ENCODE results near the gene EYA3.
A peak's percentile ranks its signal among the peaks of the same experiment; 100 is the strongest.

The EYA3 gene

DNA sequence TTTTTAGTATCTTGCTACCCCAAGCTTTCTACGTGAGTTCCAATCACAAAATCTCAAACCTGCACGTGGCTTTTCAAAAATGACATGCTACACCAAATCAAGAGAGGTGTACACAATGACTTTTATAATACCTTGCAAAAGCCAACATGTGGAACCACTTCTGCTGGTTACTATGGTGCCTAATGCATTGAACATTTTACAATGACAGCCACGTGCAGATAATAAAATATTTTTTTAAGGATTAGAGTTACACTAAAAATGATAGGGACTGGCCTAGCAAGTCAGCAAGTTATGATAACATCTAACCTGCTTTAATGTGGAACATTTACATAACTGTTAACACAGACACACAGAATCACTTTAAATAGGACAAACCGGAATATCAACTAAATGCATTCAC, 30.2 kb downstream of the EYA3 start:
- peaks cover 33% of the 10 kb centered on the region for H3K36me3 ChIP-seq (ENCODE audit: control insufficient read depth, low read length)

DNA sequence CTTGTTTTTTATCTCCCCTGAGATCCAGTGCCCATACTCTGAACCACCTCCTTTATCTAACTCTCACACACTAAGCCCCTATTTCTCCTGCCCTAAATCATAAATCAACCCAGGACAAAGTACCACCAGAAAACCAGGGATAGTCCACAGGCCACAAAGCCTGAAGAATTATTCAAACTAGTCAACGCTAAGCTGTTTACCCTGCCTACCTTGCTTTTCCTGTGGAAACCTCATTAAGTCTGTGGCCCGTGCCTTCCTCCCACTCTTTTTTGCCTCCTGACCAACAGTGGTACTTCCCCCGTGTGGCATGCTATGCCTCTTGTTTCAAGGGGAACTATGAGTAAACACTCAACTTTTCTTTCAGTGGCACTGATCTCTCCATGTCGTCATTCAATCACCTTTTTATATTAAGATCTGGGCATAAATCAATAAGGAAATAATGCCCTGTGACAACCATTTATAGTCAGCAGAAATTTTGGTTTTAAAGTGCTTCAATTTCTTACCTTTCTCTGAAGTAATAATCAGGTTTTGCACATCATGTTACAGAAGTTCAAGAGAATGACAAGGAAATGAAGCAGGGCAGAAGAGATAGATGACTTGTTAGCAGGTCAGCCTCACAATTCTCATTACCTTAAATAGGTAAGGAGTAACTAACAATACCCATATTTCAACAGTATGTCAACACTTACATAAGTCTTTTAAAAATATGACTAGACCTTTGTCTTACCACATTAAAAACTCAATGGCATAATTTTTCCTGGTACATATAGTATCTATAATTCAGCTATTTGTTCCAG, 32.1 kb downstream of the EYA3 start:
- no peak for TF ChIP-seq EZH2phosphoT487 (IDR thresholded peaks at IDR 0.05; ENCODE audit: borderline replicate concordance, low read length)
- TF ChIP-seq, protein P1, sequence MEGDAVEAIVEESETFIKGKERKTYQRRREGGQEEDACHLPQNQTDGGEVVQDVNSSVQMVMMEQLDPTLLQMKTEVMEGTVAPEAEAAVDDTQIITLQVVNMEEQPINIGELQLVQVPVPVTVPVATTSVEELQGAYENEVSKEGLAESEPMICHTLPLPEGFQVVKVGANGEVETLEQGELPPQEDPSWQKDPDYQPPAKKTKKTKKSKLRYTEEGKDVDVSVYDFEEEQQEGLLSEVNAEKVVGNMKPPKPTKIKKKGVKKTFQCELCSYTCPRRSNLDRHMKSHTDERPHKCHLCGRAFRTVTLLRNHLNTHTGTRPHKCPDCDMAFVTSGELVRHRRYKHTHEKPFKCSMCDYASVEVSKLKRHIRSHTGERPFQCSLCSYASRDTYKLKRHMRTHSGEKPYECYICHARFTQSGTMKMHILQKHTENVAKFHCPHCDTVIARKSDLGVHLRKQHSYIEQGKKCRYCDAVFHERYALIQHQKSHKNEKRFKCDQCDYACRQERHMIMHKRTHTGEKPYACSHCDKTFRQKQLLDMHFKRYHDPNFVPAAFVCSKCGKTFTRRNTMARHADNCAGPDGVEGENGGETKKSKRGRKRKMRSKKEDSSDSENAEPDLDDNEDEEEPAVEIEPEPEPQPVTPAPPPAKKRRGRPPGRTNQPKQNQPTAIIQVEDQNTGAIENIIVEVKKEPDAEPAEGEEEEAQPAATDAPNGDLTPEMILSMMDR (IDR thresholded peaks at IDR 0.05; ENCODE audit: low read depth, low read length, poor library complexity, severe bottlenecking): no peak
- Histone ChIP-seq H3K4me1 (ENCODE audit: control insufficient read depth, low read length) (peaks cover 36% of the 10 kb centered on the region), H3K9me3 (ENCODE audit: control insufficient read depth, insufficient read depth, low read length) (no peaks in the 10 kb centered on the region), H3K79me2 (ENCODE audit: control insufficient read depth, low read length) (peaks cover 50% of the 10 kb centered on the region), H3K27me3 (ENCODE audit: control insufficient read depth, low read length) (no peaks in the 10 kb centered on the region), H4K20me1 (ENCODE audit: control insufficient read depth, insufficient read depth, low read depth, low read length) (no peaks in the 10 kb centered on the region), H3K9me2 (replicated peaks; ENCODE audit: control insufficient read depth, low read length) (no peaks in the 10 kb centered on the region), H3K36me3 (ENCODE audit: control insufficient read depth, low read length) (peaks cover 39% of the 10 kb centered on the region), H3K4me3 (ENCODE audit: low read length) (no peak overlapping the region), H3F3A (ENCODE audit: control insufficient read depth, insufficient read depth) (no peaks in the 10 kb centered on the region; the same call in 1 of the 2 replicates), H3K4me2 (ENCODE audit: low read length) (no peak overlapping the region), H3K27ac (ENCODE audit: low read depth, low read length) (no peak overlapping the region)

More for the DNA sequence above, 30.2 kb downstream of the EYA3 start:
- H3F3A ChIP-seq (ENCODE audit: control insufficient read depth, insufficient read depth): no peaks in the 10 kb centered on the region; the same call in 1 of the 2 replicates
- no peak for TF ChIP-seq EZH2phosphoT487 (IDR thresholded peaks at IDR 0.05; ENCODE audit: borderline replicate concordance, low read length)
- TF ChIP-seq, protein P1 (IDR thresholded peaks at IDR 0.05; ENCODE audit: low read depth, low read length, poor library complexity, severe bottlenecking): no peak
- no peak overlapping the region for H3K27ac ChIP-seq (ENCODE audit: low read depth, low read length)
- no peaks in the 10 kb centered on the region for H3K27me3 ChIP-seq (ENCODE audit: control insufficient read depth, low read length)
- H3K9me2 ChIP-seq (replicated peaks; ENCODE audit: control insufficient read depth, low read length): no peaks in the 10 kb centered on the region
- no peaks in the 10 kb centered on the region for H4K20me1 ChIP-seq (ENCODE audit: control insufficient read depth, insufficient read depth, low read depth, low read length)
- peaks cover 65% of the 10 kb centered on the region for H3K79me2 ChIP-seq (ENCODE audit: control insufficient read depth, low read length)
- no peak overlapping the region for H3K4me3 ChIP-seq (ENCODE audit: low read length)
- no peaks in the 10 kb centered on the region for H3K9me3 ChIP-seq (ENCODE audit: control insufficient read depth, insufficient read depth, low read length)
- peak overlapping the region; percentile 38; the same call in 1 of the 2 replicates for H3K4me2 ChIP-seq (ENCODE audit: low read length)
- H3K4me1 ChIP-seq (ENCODE audit: control insufficient read depth, low read length): peaks cover 53% of the 10 kb centered on the region

DNA sequence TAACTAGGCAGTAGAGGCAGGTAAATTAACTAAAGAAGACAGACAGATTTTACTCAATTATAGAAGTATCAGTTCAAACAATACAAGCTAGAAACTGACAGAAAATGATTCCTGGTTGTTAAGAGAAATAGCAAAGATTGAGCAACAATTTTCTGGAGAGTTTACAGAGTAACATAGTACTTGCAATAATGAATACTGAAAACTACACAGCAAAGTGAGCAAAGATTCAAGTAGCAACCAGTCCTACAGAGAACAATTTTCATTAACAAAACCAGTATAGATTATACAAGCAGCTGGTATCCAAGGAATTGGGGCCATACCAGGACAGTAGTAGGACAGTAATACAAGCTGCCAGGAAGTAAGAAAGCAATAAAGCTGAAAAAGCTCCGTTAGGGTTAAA, 37.6 kb downstream of the EYA3 start:
- Histone ChIP-seq H3K27ac (ENCODE audit: low read depth, low read length) (no peak overlapping the region), H4K20me1 (ENCODE audit: control insufficient read depth, insufficient read depth, low read depth, low read length) (no peaks in the 10 kb centered on the region), H3K36me3 (ENCODE audit: control insufficient read depth, low read length) (peaks cover 64% of the 10 kb centered on the region), H3K4me2 (ENCODE audit: low read length) (no peak overlapping the region), H3F3A (ENCODE audit: control insufficient read depth, insufficient read depth) (no peaks in the 10 kb centered on the region; the same call in 1 of the 2 replicates), H3K9me2 (replicated peaks; ENCODE audit: control insufficient read depth, low read length) (no peaks in the 10 kb centered on the region), H3K9me3 (ENCODE audit: control insufficient read depth, insufficient read depth, low read length) (no peaks in the 10 kb centered on the region), H3K79me2 (ENCODE audit: control insufficient read depth, low read length) (peaks cover 8% of the 10 kb centered on the region), H3K4me3 (ENCODE audit: low read length) (no peak overlapping the region), H3K4me1 (ENCODE audit: control insufficient read depth, low read length) (no peaks in the 10 kb centered on the region), H3K27me3 (ENCODE audit: control insufficient read depth, low read length) (no peaks in the 10 kb centered on the region)
- TF ChIP-seq, protein P1 (IDR thresholded peaks at IDR 0.05; ENCODE audit: low read depth, low read length, poor library complexity, severe bottlenecking): no peak
- no peak for TF ChIP-seq EZH2phosphoT487 (IDR thresholded peaks at IDR 0.05; ENCODE audit: borderline replicate concordance, low read length)

Data from DOHH2 (cell line).